H9 (cell line): ENCODE measurements around the gene RNF5. TPM values are rescaled to one million over a fixed set of nuclear protein-coding genes. Genes with fewer than 3 reads are reported as not detected.

Experiments
- DNase-seq: peaks from one replicate; pipeline ENCODE4 v3.0.0-alpha.2; 2017
- H2AFZ ChIP-seq: one replicate; pipeline ENCODE4 v1.6.1; 2013; ENCODE audit warnings: mild to moderate bottlenecking, low read length, control low read depth, moderate library complexity
- H2AK5ac ChIP-seq: 2 replicates; pipeline ENCODE4 v1.6.1; 2013; ENCODE audit warnings: low read length, control low read depth, mixed read lengths; ENCODE audit not compliant: insufficient read length
- H2BK120ac ChIP-seq: one replicate; pipeline ENCODE4 v1.6.1; 2013; ENCODE audit warnings: low read depth, mild to moderate bottlenecking, low read length, control low read depth, inconsistent platforms; ENCODE audit not compliant: poor library complexity, severe bottlenecking
- H2BK12ac ChIP-seq: 2 replicates; pipeline ENCODE4 v1.6.1; 2013; ENCODE audit warnings: low read length, control low read depth, mixed read lengths, low read depth; ENCODE audit not compliant: insufficient read length
- H2BK15ac ChIP-seq: 2 replicates; pipeline ENCODE4 v1.6.1; 2013; ENCODE audit warnings: low read depth, low read length, control low read depth
- H2BK20ac ChIP-seq: one replicate; pipeline ENCODE4 v1.6.1; 2013; ENCODE audit warnings: low read depth, mild to moderate bottlenecking, low read length, control low read depth, inconsistent platforms; ENCODE audit not compliant: poor library complexity, severe bottlenecking
- H2BK5ac ChIP-seq: 2 replicates; pipeline ENCODE4 v1.6.1; 2013; ENCODE audit warnings: low read length, control low read depth, mixed read lengths; ENCODE audit not compliant: insufficient read length
- H3K14ac ChIP-seq: 2 replicates; pipeline ENCODE4 v1.6.1; 2013; ENCODE audit warnings: low read length, control low read depth; ENCODE audit not compliant: insufficient read depth
- H3K18ac ChIP-seq: 2 replicates; pipeline ENCODE4 v1.6.1; 2013; ENCODE audit warnings: low read depth, mild to moderate bottlenecking, mixed read lengths, low read length, control low read depth; ENCODE audit not compliant: insufficient read length
- H3K23ac ChIP-seq: 2 replicates; pipeline ENCODE4 v1.6.1; 2013; ENCODE audit warnings: low read length, control low read depth, mixed read lengths, low read depth; ENCODE audit not compliant: insufficient read length
- H3K23me2 ChIP-seq: 2 replicates; pipeline ENCODE4 v1.6.1; 2013; ENCODE audit warnings: low read depth, mild to moderate bottlenecking, mixed read lengths, low read length, control low read depth; ENCODE audit not compliant: insufficient read length, poor library complexity, severe bottlenecking
- H3K27ac ChIP-seq: 2 replicates; pipeline ENCODE4 v1.5.1; 2013; ENCODE audit warnings: low read length, control low read depth, mixed read lengths, low read depth; ENCODE audit not compliant: insufficient read length
- H3K27me3 ChIP-seq: 2 replicates; pipeline ENCODE4 v1.6.1; 2013; ENCODE audit warnings: low read length, control low read depth, inconsistent platforms; ENCODE audit not compliant: insufficient read depth
- H3K4ac ChIP-seq: 2 replicates; pipeline ENCODE4 v1.6.1; 2013; ENCODE audit warnings: low read depth, mild to moderate bottlenecking, control low read depth, inconsistent platforms, low read length, moderate library complexity
- H3K4me1 ChIP-seq: 2 replicates; pipeline ENCODE4 v1.6.1; 2013; ENCODE audit warnings: low read length, control low read depth, inconsistent platforms; ENCODE audit not compliant: insufficient read depth
- H3K4me2 ChIP-seq: 2 replicates; pipeline ENCODE4 v1.6.1; 2013; ENCODE audit warnings: low read length, control low read depth, mixed read lengths; ENCODE audit not compliant: insufficient read length, insufficient read depth
- H3K56ac ChIP-seq: 2 replicates; pipeline ENCODE4 v1.6.1; 2013; ENCODE audit warnings: low read depth, mild to moderate bottlenecking, mixed read lengths, low read length, control low read depth; ENCODE audit not compliant: insufficient read length
- H3K79me1 ChIP-seq: 2 replicates; pipeline ENCODE4 v1.6.1; 2013; ENCODE audit warnings: low read depth, mild to moderate bottlenecking, moderate library complexity, low read length, control low read depth, inconsistent platforms; ENCODE audit not compliant: insufficient read depth, poor library complexity, severe bottlenecking
- H3K79me2 ChIP-seq: 2 replicates; pipeline ENCODE4 v1.6.1; 2013; ENCODE audit warnings: low read length, control low read depth, inconsistent platforms; ENCODE audit not compliant: insufficient read depth
- H3K9ac ChIP-seq: 2 replicates; pipeline ENCODE4 v1.6.1; 2013; ENCODE audit warnings: low read length, control low read depth, mixed read lengths; ENCODE audit not compliant: insufficient read length; ENCODE audit errors: extremely low read depth
- H3K9me3 ChIP-seq: one replicate; pipeline ENCODE4 v1.6.1; 2013; ENCODE audit warnings: low read depth, low read length, inconsistent platforms; ENCODE audit not compliant: control insufficient read depth
- H3T11ph ChIP-seq: one replicate; pipeline ENCODE4 v1.6.1; 2013; ENCODE audit warnings: mild to moderate bottlenecking, low read length, control low read depth, inconsistent platforms
- H4K20me1 ChIP-seq: one replicate; pipeline ENCODE4 v1.6.1; 2013; ENCODE audit not compliant: control insufficient read depth, insufficient read length, insufficient read depth
- H4K5ac ChIP-seq: 2 replicates; pipeline ENCODE4 v1.6.1; 2013; ENCODE audit warnings: low read depth, mild to moderate bottlenecking, mixed read lengths, low read length, control low read depth; ENCODE audit not compliant: insufficient read length
- H4K8ac ChIP-seq: replicated peaks from 2 replicates; pipeline ENCODE4 v1.6.1; 2013; ENCODE audit warnings: low read length, control low read depth, mixed read lengths, low read depth; ENCODE audit not compliant: insufficient read length
- H4K91ac ChIP-seq: 2 replicates; pipeline ENCODE4 v1.6.1; 2013; ENCODE audit warnings: low read depth, mild to moderate bottlenecking, moderate library complexity, mixed read lengths, low read length, control low read depth; ENCODE audit not compliant: insufficient read length
- H3K27ac Mint-ChIP-seq, 3 experiments: 2 replicates in 2 of 3; 3 replicates in 1 of 3; pipeline ENCODE4 v1.8.0; 2020 to 2021; ENCODE audit warnings: mixed read lengths in 3 of 3, mild to moderate bottlenecking in 1 of 3, moderate library complexity in 1 of 3
- H3K27me3 Mint-ChIP-seq: 2 replicates; pipeline ENCODE4 v1.8.0; 2021; ENCODE audit warnings: low read depth, mild to moderate bottlenecking, moderate library complexity, mixed read lengths
- H3K36me3 Mint-ChIP-seq, 3 experiments: 2 replicates in 2 of 3; 3 replicates in 1 of 3; pipeline ENCODE4 v1.8.0; 2020 to 2021; ENCODE audit warnings: low read depth in 3 of 3, mixed read lengths in 3 of 3; ENCODE audit not compliant: insufficient read depth in 1 of 3
- H3K4me1 Mint-ChIP-seq, 2 experiments: 2 replicates each; pipeline ENCODE4 v1.8.0; 2020; ENCODE audit warnings: mixed read lengths in 2 of 2
- H3K4me3 Mint-ChIP-seq, 2 experiments: 2 replicates in 1 of 2; 3 replicates in 1 of 2; pipeline ENCODE4 v1.8.0; 2020 to 2021; ENCODE audit warnings: mild to moderate bottlenecking in 2 of 2, mixed read lengths in 2 of 2, moderate library complexity in 1 of 2
- H3K9me3 Mint-ChIP-seq, 2 experiments: 2 replicates in 1 of 2; 3 replicates in 1 of 2; pipeline ENCODE4 v1.8.0; 2020; ENCODE audit warnings: mild to moderate bottlenecking in 2 of 2, mixed read lengths in 2 of 2, moderate library complexity in 1 of 2
- CTCF ChIP-seq: fragments of 200-600 bp; sonication (generic); conservative IDR thresholded peaks from 3 replicates; pipeline ENCODE4 v1.8.0; 2021; ENCODE audit warnings: antibody characterized with exemption, mild to moderate bottlenecking
- total RNA-seq: library from RNA; stranded (reverse); gene quantifications from 2 replicates; pipeline ENCODE4 v1.2.1, GENCODE V29; 2021

The RNF5 gene
- total RNA-seq, 1 experiment from 2014 or later = 116 TPM

- H3K4ac ChIP-seq = no peak overlapping the region
- no peaks in the 10 kb centered on the region for H3K79me1 ChIP-seq
- Mint-ChIP-seq H3K36me3 (peaks cover 29 to 58% (median 38%) of the 10 kb centered on the region in 3 experiments), H3K27me3 (no peaks in the 10 kb centered on the region), H3K4me3 (no peak overlapping the region), H3K4me1 (peaks cover 11 to 13% of the 10 kb centered on the region in 2 experiments), H3K9me3 (no peaks in the 10 kb centered on the region), H3K27ac (no peak overlapping the region)
- no peak overlapping the region for H3K27ac ChIP-seq
- H3K23me2 ChIP-seq = peaks cover 15% of the 10 kb centered on the region
- H3K18ac ChIP-seq = no peak overlapping the region
- TF ChIP-seq CTCF = no peak
- no peaks in the 10 kb centered on the region; the same call in 1 of the 2 replicates for H3K79me2 ChIP-seq
- no peak overlapping the region for H2AFZ ChIP-seq
- H3K14ac ChIP-seq = no peak overlapping the region
- no peak overlapping the region for H2BK120ac ChIP-seq
- H3K9me3 ChIP-seq = no peaks in the 10 kb centered on the region
- no peaks in the 10 kb centered on the region for H3K4me1 ChIP-seq
- no peak overlapping the region for H3K9ac ChIP-seq
- H2BK12ac ChIP-seq = no peak overlapping the region
- H4K20me1 ChIP-seq = no peaks in the 10 kb centered on the region
- no peaks in the 10 kb centered on the region for H3K27me3 ChIP-seq
- H2BK20ac ChIP-seq = no peak overlapping the region
- no peak overlapping the region for H4K91ac ChIP-seq
- no peak overlapping the region for H3K56ac ChIP-seq
- H4K8ac ChIP-seq = no peak overlapping the region
- no peak overlapping the region for H2BK15ac ChIP-seq
- no peak for DNase-seq
- no peak overlapping the region for H3K4me2 ChIP-seq
- H3T11ph ChIP-seq = no peak overlapping the region
- no peak overlapping the region for H2AK5ac ChIP-seq
- no peak overlapping the region for H4K5ac ChIP-seq
- H2BK5ac ChIP-seq = no peak overlapping the region
- H3K23ac ChIP-seq = no peak overlapping the region
These were observed 20.2 kb upstream of the RNF5 start for GRCh38 chr6:32158052-32158451.
